ENCODE results near the gene CELA3B.

The CELA3B gene

GRCh38 chr1:22038036-22038435, 61.2 kb downstream of the CELA3B start:
- no peak for TF ChIP-seq EZH2phosphoT487 (IDR thresholded peaks at IDR 0.05; ENCODE audit: borderline replicate concordance, low read length)
- no peak for TF ChIP-seq CTCF (IDR thresholded peaks at IDR 0.05; ENCODE audit: low read depth, low read length, poor library complexity, severe bottlenecking)
- no peaks in the 10 kb centered on the region for H3K79me2 ChIP-seq (ENCODE audit: control insufficient read depth, low read length)
- no peaks in the 10 kb centered on the region for H3K9me3 ChIP-seq (ENCODE audit: control insufficient read depth, insufficient read depth, low read length)
- no peak overlapping the region for H3K4me3 ChIP-seq (ENCODE audit: low read length)
- no peaks in the 10 kb centered on the region for H3K36me3 ChIP-seq (ENCODE audit: control insufficient read depth, low read length)
- peaks cover 8% of the 10 kb centered on the region; the same call in 1 of the 2 replicates for H3F3A ChIP-seq (ENCODE audit: control insufficient read depth, insufficient read depth)
- H3K9me2 ChIP-seq (replicated peaks; ENCODE audit: control insufficient read depth, low read length): no peaks in the 10 kb centered on the region
- H3K4me1 ChIP-seq (ENCODE audit: control insufficient read depth, low read length): peaks cover 32% of the 10 kb centered on the region
- no peaks in the 10 kb centered on the region for H4K20me1 ChIP-seq (ENCODE audit: control insufficient read depth, insufficient read depth, low read depth, low read length)
- H3K27me3 ChIP-seq (ENCODE audit: control insufficient read depth, low read length): no peaks in the 10 kb centered on the region
- no peak overlapping the region for H3K4me2 ChIP-seq (ENCODE audit: low read length)
- H3K27ac ChIP-seq (ENCODE audit: low read depth, low read length): no peak overlapping the region
